Liver (tissue), 9 donors: Measurements from ENCODE around the gene PLEKHA3. TPM values are rescaled to one million over a fixed set of nuclear protein-coding genes. Genes with fewer than 3 reads are reported as not detected.
A peak's percentile ranks its signal among the peaks of the same experiment; 100 is the strongest.

Source experiments
- DNase-seq: peaks from one replicate; pipeline ENCODE4 v3.0.0-alpha.2; 2017; ENCODE audit warnings: low spot score
- H3K27ac ChIP-seq, 2 donors: one replicate each; pipeline ENCODE4 v1.7.0; 2013; ENCODE audit warnings: inconsistent platforms in 2 of 2, low read length in 2 of 2, control low read depth in 1 of 2, low read depth in 1 of 2, mild to moderate bottlenecking in 1 of 2
- H3K27me3 ChIP-seq, 4 donors: one replicate each; pipeline versions ENCODE4 v1.6.1 to v1.7.0; 2013; ENCODE audit warnings: low read length in 3 of 4, inconsistent platforms in 1 of 4, mild to moderate bottlenecking in 1 of 4, moderate library complexity in 1 of 4; ENCODE audit not compliant: control insufficient read depth in 4 of 4, insufficient read depth in 4 of 4
- H3K36me3 ChIP-seq, 4 donors: one replicate each; pipeline versions ENCODE4 v1.6.1 to v1.7.0; 2013; ENCODE audit warnings: low read length in 3 of 4, mild to moderate bottlenecking in 3 of 4, low read depth in 1 of 4, moderate library complexity in 1 of 4; ENCODE audit not compliant: control insufficient read depth in 4 of 4, insufficient read depth in 3 of 4
- H3K4me1 ChIP-seq, 4 donors: one replicate each; pipeline versions ENCODE4 v1.6.1 to v1.7.0; 2013; ENCODE audit warnings: low read length in 3 of 4, mild to moderate bottlenecking in 3 of 4, moderate library complexity in 1 of 4; ENCODE audit not compliant: control insufficient read depth in 4 of 4, insufficient read depth in 4 of 4
- H3K4me3 ChIP-seq, 3 donors: one replicate each; pipeline versions ENCODE4 v1.6.1 to v1.7.0; 2013; ENCODE audit warnings: low read length in 3 of 3, control low read depth in 1 of 3, low read depth in 1 of 3, mild to moderate bottlenecking in 1 of 3
- H3K9ac ChIP-seq, 2 donors: one replicate each; pipeline ENCODE4 v1.7.0; 2013; ENCODE audit warnings: low read length in 2 of 2, mild to moderate bottlenecking in 2 of 2, moderate library complexity in 2 of 2, control low read depth in 1 of 2, low read depth in 1 of 2
- H3K9me3 ChIP-seq, 4 donors: one replicate each; pipeline versions ENCODE4 v1.6.1 to v1.7.0; 2013; ENCODE audit warnings: low read length in 3 of 4; ENCODE audit not compliant: control insufficient read depth in 4 of 4
- EGR1 ChIP-seq, 2 donors: IDR thresholded peaks; 2 replicates each; pipeline ENCODE4 v1.6.1; 2016 to 2018; ENCODE audit warnings: antibody characterized with exemption in 2 of 2, low read depth in 2 of 2
- FOXA1 ChIP-seq: IDR thresholded peaks from 2 replicates; pipeline ENCODE4 v1.6.1; 2016; ENCODE audit warnings: antibody characterized with exemption
- FOXA2 ChIP-seq: IDR thresholded peaks from 2 replicates; pipeline ENCODE4 v1.6.1; 2016; ENCODE audit warnings: antibody characterized with exemption
- GABPA ChIP-seq, 2 donors: IDR thresholded peaks in 1 of 2; conservative IDR thresholded peaks in 1 of 2; 2 replicates each; pipeline ENCODE4 v1.6.1; 2016; ENCODE audit warnings: antibody characterized with exemption in 2 of 2, mild to moderate bottlenecking in 1 of 2, moderate library complexity in 1 of 2
- HNF4A ChIP-seq, 2 donors: conservative IDR thresholded peaks; 2 replicates each; pipeline ENCODE4 v1.6.1; 2016; ENCODE audit warnings: antibody characterized with exemption in 2 of 2, mild to moderate bottlenecking in 2 of 2
- HNF4G ChIP-seq: IDR thresholded peaks from 2 replicates; pipeline ENCODE4 v1.6.1; 2016; ENCODE audit warnings: antibody characterized with exemption
- JUND ChIP-seq, 2 donors: IDR thresholded peaks; 2 replicates each; pipeline ENCODE4 v1.6.1; 2016; ENCODE audit warnings: antibody characterized with exemption in 2 of 2
- NR2F2 ChIP-seq: IDR thresholded peaks from 2 replicates; pipeline ENCODE4 v1.6.1; 2016; ENCODE audit warnings: antibody characterized with exemption
- RAD21 ChIP-seq, 2 donors: IDR thresholded peaks; 2 replicates each; pipeline ENCODE4 v1.6.1; 2016; ENCODE audit warnings: antibody characterized with exemption in 2 of 2, mild to moderate bottlenecking in 2 of 2
- RXRA ChIP-seq, 2 donors: IDR thresholded peaks; 2 replicates each; pipeline ENCODE4 v1.6.1; 2017 to 2018; ENCODE audit warnings: antibody characterized with exemption in 2 of 2, mild to moderate bottlenecking in 1 of 2
- SP1 ChIP-seq: IDR thresholded peaks from 2 replicates; pipeline ENCODE4 v1.6.1; 2018; ENCODE audit warnings: antibody characterized with exemption, mild to moderate bottlenecking
- TAF1 ChIP-seq: conservative IDR thresholded peaks from 2 replicates; pipeline ENCODE4 v1.6.1; 2016; ENCODE audit warnings: antibody characterized with exemption, mild to moderate bottlenecking
- YY1 ChIP-seq: IDR thresholded peaks from 2 replicates; pipeline ENCODE4 v1.6.1; 2016; ENCODE audit warnings: antibody characterized with exemption, mild to moderate bottlenecking
- WGBS: extraction: QIAGEN DNeasy Blood & Tissue Kit; methylation state at CpG from one replicate; pipeline ENCODE4 v1.1.7; 2013; 5-methylcytosine and 5-hydroxymethylcytosine counted together
- polyA plus RNA-seq, 2 donors: library from polyadenylated mRNA; stranded (reverse) in 1 of 2; unstranded in 1 of 2; fragments of 200-250 nt in 1 of 2; fragments of >200 nt in 1 of 2; fragmentation: Nextera tagmentation in 1 of 2; extraction: Ambion mirVana in 1 of 2; gene quantifications; one replicate each; pipeline versions ENCODE4 v1.2.1 to v1.2.3, GENCODE V29; 2013 to 2015
- total RNA-seq, 2 donors: library from RNA; depleted of rRNA; stranded (reverse); fragments of >200 nt; gene quantifications; one replicate each; pipeline ENCODE4 v1.2.3, GENCODE V29; 2014
- TF ChIP-seq, protein P1 (sequence below): IDR thresholded peaks from 2 replicates; pipeline ENCODE4 v1.6.1; 2016; ENCODE audit warnings: antibody characterized with exemption
- TF ChIP-seq, protein P2 (sequence below): IDR thresholded peaks from 2 replicates; pipeline ENCODE4 v1.6.1; 2016; ENCODE audit warnings: antibody characterized with exemption, mild to moderate bottlenecking
- TF ChIP-seq, protein P3 (sequence below): fragments of 150-350 bp; IDR thresholded peaks from 2 replicates; pipeline ENCODE4 v1.5.1; 2017; ENCODE audit warnings: improper control_type of control experiment, low read depth, low read length; ENCODE audit not compliant: missing input control
- TF ChIP-seq, protein P4 (sequence below): IDR thresholded peaks from 2 replicates; pipeline ENCODE4 v1.6.1; 2016; ENCODE audit warnings: antibody characterized with exemption
- TF ChIP-seq, protein P5 (sequence below): IDR thresholded peaks from 2 replicates; pipeline ENCODE4 v1.6.1; 2016; ENCODE audit warnings: antibody characterized with exemption
- donor health status: healthy.
- donor health status: healthy.
- donor health status: healthy.
- donor health status: healthy.
- donor health status: healthy.

Gene PLEKHA3
- total and polyA plus RNA-seq, 4 donors = 3.6 to 7.1 (median 6.1) TPM

DNA sequence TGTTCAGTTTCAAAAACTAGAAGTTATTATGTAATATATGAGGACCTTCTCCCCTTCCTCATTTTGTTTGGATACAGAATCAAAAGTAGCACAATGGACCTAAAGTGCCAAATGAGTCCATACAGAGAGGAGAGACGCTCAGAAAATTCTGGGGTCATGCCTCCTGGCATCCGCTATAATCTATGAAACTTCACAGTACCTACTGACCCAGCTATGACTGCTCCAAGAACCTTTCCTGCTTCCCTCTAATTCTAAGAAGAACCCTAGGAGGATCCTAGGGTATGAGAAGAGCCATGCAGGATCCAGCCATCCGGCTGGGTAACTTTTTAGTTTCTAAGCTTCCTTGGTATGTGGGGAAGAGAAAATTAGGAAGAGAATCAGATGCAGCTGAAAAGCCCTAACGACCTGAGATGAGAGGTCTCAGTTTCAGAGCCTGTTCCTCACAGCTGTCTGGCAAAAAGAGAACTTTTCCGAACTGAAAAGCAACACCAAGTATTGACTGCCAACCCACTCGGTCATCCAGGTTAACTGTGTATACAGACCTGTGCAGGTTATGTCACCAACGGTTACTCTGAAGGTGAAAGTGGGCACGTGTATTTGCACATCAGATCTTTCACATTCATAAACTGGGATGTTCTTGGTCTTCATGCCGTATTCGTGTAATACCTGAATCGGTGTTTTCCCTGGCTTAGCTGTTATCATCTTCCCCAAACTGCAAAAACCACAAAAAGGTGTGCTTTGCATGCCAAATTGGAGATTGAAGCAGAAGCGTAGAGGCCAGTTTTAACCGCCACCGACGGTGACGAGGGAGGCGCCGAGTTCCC lies 30.3 kb upstream of the PLEKHA3 start:
- DNase-seq = no peak
- Histone ChIP-seq H3K9ac (peak overlapping the region; percentile 48 to 90), H3K4me1 (peaks cover 2 to 27% (median 20%) of the 10 kb centered on the region in 4 donors), H3K9me3 (no peaks in the 10 kb centered on the region), H3K36me3 (peaks cover 0 to 21% (median 18%) of the 10 kb centered on the region in 4 donors), H3K4me3 (peak overlapping the region; percentile 70 to 90 (median 81)), H3K27me3 (no peaks in the 10 kb centered on the region), H3K27ac (peak overlapping the region; percentile 99 to 100)
- peak; percentile 2 to 19 for TF ChIP-seq RAD21 (IDR thresholded peaks at IDR 0.05)
- TF ChIP-seq TAF1 = peak; percentile 54
- TF ChIP-seq EGR1 (IDR thresholded peaks at IDR 0.05; ENCODE audit: low read depth in 2 of 2) = peak in 1 of 2 donors; percentile 50
- TF ChIP-seq JUND (IDR thresholded peaks at IDR 0.05) = peak; percentile 16 to 38
- TF ChIP-seq, protein P1, sequence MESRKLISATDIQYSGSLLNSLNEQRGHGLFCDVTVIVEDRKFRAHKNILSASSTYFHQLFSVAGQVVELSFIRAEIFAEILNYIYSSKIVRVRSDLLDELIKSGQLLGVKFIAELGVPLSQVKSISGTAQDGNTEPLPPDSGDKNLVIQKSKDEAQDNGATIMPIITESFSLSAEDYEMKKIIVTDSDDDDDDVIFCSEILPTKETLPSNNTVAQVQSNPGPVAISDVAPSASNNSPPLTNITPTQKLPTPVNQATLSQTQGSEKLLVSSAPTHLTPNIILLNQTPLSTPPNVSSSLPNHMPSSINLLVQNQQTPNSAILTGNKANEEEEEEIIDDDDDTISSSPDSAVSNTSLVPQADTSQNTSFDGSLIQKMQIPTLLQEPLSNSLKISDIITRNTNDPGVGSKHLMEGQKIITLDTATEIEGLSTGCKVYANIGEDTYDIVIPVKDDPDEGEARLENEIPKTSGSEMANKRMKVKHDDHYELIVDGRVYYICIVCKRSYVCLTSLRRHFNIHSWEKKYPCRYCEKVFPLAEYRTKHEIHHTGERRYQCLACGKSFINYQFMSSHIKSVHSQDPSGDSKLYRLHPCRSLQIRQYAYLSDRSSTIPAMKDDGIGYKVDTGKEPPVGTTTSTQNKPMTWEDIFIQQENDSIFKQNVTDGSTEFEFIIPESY = peak; percentile 44
- TF ChIP-seq SP1 = peak; percentile 30
- TF ChIP-seq NR2F2 = no peak
- TF ChIP-seq, protein P2, sequence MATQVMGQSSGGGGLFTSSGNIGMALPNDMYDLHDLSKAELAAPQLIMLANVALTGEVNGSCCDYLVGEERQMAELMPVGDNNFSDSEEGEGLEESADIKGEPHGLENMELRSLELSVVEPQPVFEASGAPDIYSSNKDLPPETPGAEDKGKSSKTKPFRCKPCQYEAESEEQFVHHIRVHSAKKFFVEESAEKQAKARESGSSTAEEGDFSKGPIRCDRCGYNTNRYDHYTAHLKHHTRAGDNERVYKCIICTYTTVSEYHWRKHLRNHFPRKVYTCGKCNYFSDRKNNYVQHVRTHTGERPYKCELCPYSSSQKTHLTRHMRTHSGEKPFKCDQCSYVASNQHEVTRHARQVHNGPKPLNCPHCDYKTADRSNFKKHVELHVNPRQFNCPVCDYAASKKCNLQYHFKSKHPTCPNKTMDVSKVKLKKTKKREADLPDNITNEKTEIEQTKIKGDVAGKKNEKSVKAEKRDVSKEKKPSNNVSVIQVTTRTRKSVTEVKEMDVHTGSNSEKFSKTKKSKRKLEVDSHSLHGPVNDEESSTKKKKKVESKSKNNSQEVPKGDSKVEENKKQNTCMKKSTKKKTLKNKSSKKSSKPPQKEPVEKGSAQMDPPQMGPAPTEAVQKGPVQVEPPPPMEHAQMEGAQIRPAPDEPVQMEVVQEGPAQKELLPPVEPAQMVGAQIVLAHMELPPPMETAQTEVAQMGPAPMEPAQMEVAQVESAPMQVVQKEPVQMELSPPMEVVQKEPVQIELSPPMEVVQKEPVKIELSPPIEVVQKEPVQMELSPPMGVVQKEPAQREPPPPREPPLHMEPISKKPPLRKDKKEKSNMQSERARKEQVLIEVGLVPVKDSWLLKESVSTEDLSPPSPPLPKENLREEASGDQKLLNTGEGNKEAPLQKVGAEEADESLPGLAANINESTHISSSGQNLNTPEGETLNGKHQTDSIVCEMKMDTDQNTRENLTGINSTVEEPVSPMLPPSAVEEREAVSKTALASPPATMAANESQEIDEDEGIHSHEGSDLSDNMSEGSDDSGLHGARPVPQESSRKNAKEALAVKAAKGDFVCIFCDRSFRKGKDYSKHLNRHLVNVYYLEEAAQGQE = peak; percentile 21
- TF ChIP-seq RXRA (IDR thresholded peaks at IDR 0.05) = peak; percentile 50 to 70
- TF ChIP-seq FOXA2 = peak; percentile 77
- TF ChIP-seq YY1 = peak; percentile 60
- TF ChIP-seq FOXA1 = peak; percentile 46
- TF ChIP-seq GABPA (IDR thresholded peaks at IDR 0.05 in 1 of 2, conservative IDR thresholded peaks at IDR 0.05 in 1 of 2) = no peak
- TF ChIP-seq, protein P3, sequence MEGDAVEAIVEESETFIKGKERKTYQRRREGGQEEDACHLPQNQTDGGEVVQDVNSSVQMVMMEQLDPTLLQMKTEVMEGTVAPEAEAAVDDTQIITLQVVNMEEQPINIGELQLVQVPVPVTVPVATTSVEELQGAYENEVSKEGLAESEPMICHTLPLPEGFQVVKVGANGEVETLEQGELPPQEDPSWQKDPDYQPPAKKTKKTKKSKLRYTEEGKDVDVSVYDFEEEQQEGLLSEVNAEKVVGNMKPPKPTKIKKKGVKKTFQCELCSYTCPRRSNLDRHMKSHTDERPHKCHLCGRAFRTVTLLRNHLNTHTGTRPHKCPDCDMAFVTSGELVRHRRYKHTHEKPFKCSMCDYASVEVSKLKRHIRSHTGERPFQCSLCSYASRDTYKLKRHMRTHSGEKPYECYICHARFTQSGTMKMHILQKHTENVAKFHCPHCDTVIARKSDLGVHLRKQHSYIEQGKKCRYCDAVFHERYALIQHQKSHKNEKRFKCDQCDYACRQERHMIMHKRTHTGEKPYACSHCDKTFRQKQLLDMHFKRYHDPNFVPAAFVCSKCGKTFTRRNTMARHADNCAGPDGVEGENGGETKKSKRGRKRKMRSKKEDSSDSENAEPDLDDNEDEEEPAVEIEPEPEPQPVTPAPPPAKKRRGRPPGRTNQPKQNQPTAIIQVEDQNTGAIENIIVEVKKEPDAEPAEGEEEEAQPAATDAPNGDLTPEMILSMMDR = no peak
- peak in 1 of 2 donors; percentile 60 for TF ChIP-seq HNF4A (conservative IDR thresholded peaks at IDR 0.05)
- TF ChIP-seq, protein P4, sequence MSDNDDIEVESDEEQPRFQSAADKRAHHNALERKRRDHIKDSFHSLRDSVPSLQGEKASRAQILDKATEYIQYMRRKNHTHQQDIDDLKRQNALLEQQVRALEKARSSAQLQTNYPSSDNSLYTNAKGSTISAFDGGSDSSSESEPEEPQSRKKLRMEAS = peak; percentile 72
- TF ChIP-seq HNF4G = no peak
- TF ChIP-seq, protein P5, sequence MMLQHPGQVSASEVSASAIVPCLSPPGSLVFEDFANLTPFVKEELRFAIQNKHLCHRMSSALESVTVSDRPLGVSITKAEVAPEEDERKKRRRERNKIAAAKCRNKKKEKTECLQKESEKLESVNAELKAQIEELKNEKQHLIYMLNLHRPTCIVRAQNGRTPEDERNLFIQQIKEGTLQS = no peak
- 2% methylated on average over 18 of the region's 18 CpGs for WGBS
